Body of pancreas (tissue), 4 donors: Measurements from ENCODE around the gene DNM3.

Experiments used
- CTCF ChIP-seq, 7 experiments: fragments of 450-650 bp in 4 of 7; fragments of 200-600 bp in 3 of 7; sonication (generic) in 3 of 7; IDR thresholded peaks; one replicate each; pipeline ENCODE4 v1.5.1; 2016 to 2019; ENCODE audit warnings: antibody characterized with exemption in 7 of 7
- POLR2A ChIP-seq, 3 donors: fragments of 450-650 bp; IDR thresholded peaks; one replicate each; pipeline ENCODE4 v1.6.1; 2016; ENCODE audit warnings: antibody characterized with exemption in 3 of 3, mild to moderate bottlenecking in 2 of 3

- TF ChIP-seq POLR2A (IDR thresholded peaks at IDR 0.05) (no peak), CTCF (IDR thresholded peaks at IDR 0.05) (no peak)
Measured at GRCh38 chr1:171909711-171910110, 68.4 kb downstream of the DNM3 start.
